A673 (cell line): ENCODE data around the gene GRAMD2A. TPM values are rescaled to one million over a fixed set of nuclear protein-coding genes. Genes with fewer than 3 reads are reported as not detected.

Experiments
- BruUV-seq: library from RNA; stranded (reverse); fragments of 400-500 nt; replicated peaks from 2 replicates; lab custom pipeline; 2021; lab: Mats Ljungman, UMichigan
- CTCF ChIA-PET: fragments of 300-600 bp; sonication (Branson Sonifier 250); formaldehyde crosslinking; loops from one replicate; lab custom pipeline; 2022; ENCODE audit warnings: antibody characterized with exemption; lab: Charles Lee
- POLR2A ChIA-PET: fragments of 300-600 bp; sonication (Branson Sonifier 250); formaldehyde crosslinking; loops from one replicate; lab custom pipeline; 2022; ENCODE audit warnings: antibody characterized with exemption; ENCODE audit not compliant: low non-redundant PET; lab: Charles Lee
- DNase-seq: peaks from one replicate; pipeline ENCODE4 v3.0.0-alpha.2; 2015; ENCODE audit warnings: low spot score
- H3K27ac ChIP-seq: fragments of 200-600 bp; sonication (generic); 2 replicates; pipeline ENCODE4 v1.5.1; 2016; ENCODE audit warnings: mixed run types, low read depth, mild to moderate bottlenecking, mixed read lengths, antibody characterized with exemption, low read length; ENCODE audit not compliant: poor library complexity, severe bottlenecking
- H3K27me3 ChIP-seq: fragments of 200-600 bp; sonication (generic); replicated peaks from 2 replicates; pipeline ENCODE4 v1.6.1; 2017; ENCODE audit warnings: mixed run types, low read depth, mild to moderate bottlenecking, mixed read lengths, antibody characterized with exemption, low read length; ENCODE audit not compliant: insufficient read depth, poor library complexity
- H3K36me3 ChIP-seq: fragments of 200-600 bp; sonication (generic); 2 replicates; pipeline ENCODE4 v1.6.1; 2016; ENCODE audit warnings: mixed run types, mild to moderate bottlenecking, mixed read lengths, antibody characterized with exemption, low read length; ENCODE audit not compliant: insufficient read depth, poor library complexity, severe bottlenecking
- H3K4me1 ChIP-seq: fragments of 200-600 bp; sonication (generic); 2 replicates; pipeline ENCODE4 v1.6.1; 2017; ENCODE audit warnings: mixed run types, mild to moderate bottlenecking, mixed read lengths, antibody characterized with exemption, low read length; ENCODE audit not compliant: insufficient read depth, poor library complexity, severe bottlenecking
- H3K4me3 ChIP-seq: fragments of 200-600 bp; sonication (generic); 2 replicates; pipeline ENCODE4 v1.5.1; 2016; ENCODE audit warnings: low read depth, mixed run types, mild to moderate bottlenecking, mixed read lengths, low read length; ENCODE audit not compliant: poor library complexity, severe bottlenecking
- H3K9me3 ChIP-seq: fragments of 200-600 bp; sonication (generic); 2 replicates; pipeline ENCODE4 v1.6.1; 2016; ENCODE audit warnings: mixed run types, low read depth, mild to moderate bottlenecking, mixed read lengths, antibody characterized with exemption, low read length; ENCODE audit not compliant: poor library complexity, severe bottlenecking
- CTCF ChIP-seq: fragments of 300-800, 200-600 bp; sonication (generic); conservative IDR thresholded peaks from 2 replicates; pipeline ENCODE4 v1.5.1; 2017; ENCODE audit warnings: low read depth, mild to moderate bottlenecking, antibody characterized with exemption, low read length, moderate library complexity, mixed read lengths
- EZH2 ChIP-seq: fragments of 200-600 bp; sonication (generic); IDR thresholded peaks from 2 replicates; pipeline ENCODE4 v1.6.1; 2017; ENCODE audit warnings: borderline replicate concordance, low read depth, mild to moderate bottlenecking, mixed read lengths, antibody characterized with exemption, low read length; ENCODE audit not compliant: poor library complexity, severe bottlenecking
- intact Hi-C: fragments of 100-400 bp; cut with micrococcal nuclease; formaldehyde crosslinking; loops from one replicate; pipeline ENCODE4 v1.10.0; 2022; ENCODE audit not compliant: unreplicated experiment
- total RNA-seq: library from RNA; stranded (reverse); gene quantifications from 2 replicates; pipeline ENCODE4 v1.2.3, GENCODE V29; 2021

GRAMD2A gene
- total RNA-seq, 1 experiment from 2014 or later, result 0.43 TPM

- Histone ChIP-seq H3K27me3 (no peaks in the 10 kb centered on the region), H3K4me1 (no peaks in the 10 kb centered on the region), H3K4me3 (no peak overlapping the region), H3K36me3 (peaks cover 100% of the 10 kb centered on the region), H3K9me3 (no peaks in the 10 kb centered on the region), H3K27ac (no peak overlapping the region)
- intact Hi-C loops, result no loop called here
- no peak for DNase-seq
- TF ChIP-seq CTCF (no peak), EZH2 (no peak)
- BruUV-seq, result no TSS peak
- CTCF ChIA-PET, result no interaction called here
- POLR2A ChIA-PET, result no interaction called here
These were observed 10.0 kb upstream of the GRAMD2A start for GRCh38 chr15:72207558-72208085.

- POLR2A ChIA-PET, result interaction anchor here (0.5 kb wide), 1 partner anchor 91 kb away, joined by 3 read pairs; no protein-coding TSS in a partner anchor
- no peak for TF ChIP-seq CTCF
- TF ChIP-seq EZH2, result no peak
- Histone ChIP-seq H3K27ac (no peak overlapping the region), H3K27me3 (no peaks in the 10 kb centered on the region), H3K4me3 (no peak overlapping the region), H3K36me3 (peaks cover 100% of the 10 kb centered on the region), H3K4me1 (no peaks in the 10 kb centered on the region), H3K9me3 (no peaks in the 10 kb centered on the region)
- no peak for DNase-seq
- intact Hi-C loops, result no loop called here
- no TSS peak for BruUV-seq
- CTCF ChIA-PET, result no interaction called here
These were observed 9.1 kb upstream of the GRAMD2A start for GRCh38 chr15:72206677-72207000.

- no peaks in the 10 kb centered on the region for H3K4me1 ChIP-seq
- DNase-seq, result no peak
- no peak overlapping the region for H3K27ac ChIP-seq
- H3K27me3 ChIP-seq, result no peaks in the 10 kb centered on the region
- intact Hi-C loops, result no loop called here
- POLR2A ChIA-PET, result interaction anchor here (0.5 kb wide), 1 partner anchor 92 kb away, joined by 3 read pairs; no protein-coding TSS in a partner anchor
- no peak overlapping the region for H3K4me3 ChIP-seq
- CTCF ChIA-PET, result no interaction called here
- no peak for TF ChIP-seq EZH2
- TF ChIP-seq CTCF, result no peak
- peaks cover 100% of the 10 kb centered on the region for H3K36me3 ChIP-seq
- BruUV-seq, result no TSS peak
- no peaks in the 10 kb centered on the region for H3K9me3 ChIP-seq
These were observed 8.5 kb upstream of the GRAMD2A start for GRCh38 chr15:72205896-72206676.
